Neutrophil (primary cell): ENCODE data around the gene KRT16.

Experiments used
- H3K27ac ChIP-seq: fragments of 200-600 bp; sonication (generic); 2 replicates; pipeline ENCODE4 v1.5.1; 2016; ENCODE audit warnings: mild to moderate bottlenecking, moderate library complexity
- H3K27me3 ChIP-seq: fragments of 200-600 bp; sonication (generic); 2 replicates; pipeline ENCODE4 v1.6.0; 2016; ENCODE audit warnings: mild to moderate bottlenecking
- H3K36me3 ChIP-seq: fragments of 200-600 bp; sonication (generic); 2 replicates; pipeline ENCODE4 v1.5.1; 2017
- H3K4me1 ChIP-seq, 2 experiments: fragments of 200-600 bp in 1 of 2; sonication (generic) in 1 of 2; 1 replicate in 1 of 2; 2 replicates in 1 of 2; pipeline versions ENCODE4 v1.5.1 to v1.6.1; 2013 to 2016; ENCODE audit warnings: low read depth in 1 of 2, low read length in 1 of 2, mild to moderate bottlenecking in 1 of 2, moderate library complexity in 1 of 2; ENCODE audit not compliant: control insufficient read depth in 1 of 2, insufficient read depth in 1 of 2
- H3K4me3 ChIP-seq, 2 experiments: fragments of 200-600 bp in 1 of 2; sonication (generic) in 1 of 2; 1 replicate in 1 of 2; 2 replicates in 1 of 2; pipeline ENCODE4 v1.5.1; 2013 to 2016; ENCODE audit warnings: low read depth in 1 of 2, low read length in 1 of 2, mild to moderate bottlenecking in 1 of 2, moderate library complexity in 1 of 2
- H3K9me3 ChIP-seq: fragments of 200-600 bp; sonication (generic); 2 replicates; pipeline ENCODE4 v1.5.1; 2016
- TF ChIP-seq, protein P1 (sequence below): fragments of 200-600 bp; sonication (generic); IDR thresholded peaks from 2 replicates; pipeline ENCODE4 v1.5.1; 2016; ENCODE audit warnings: antibody characterized with exemption

KRT16 gene

DNA sequence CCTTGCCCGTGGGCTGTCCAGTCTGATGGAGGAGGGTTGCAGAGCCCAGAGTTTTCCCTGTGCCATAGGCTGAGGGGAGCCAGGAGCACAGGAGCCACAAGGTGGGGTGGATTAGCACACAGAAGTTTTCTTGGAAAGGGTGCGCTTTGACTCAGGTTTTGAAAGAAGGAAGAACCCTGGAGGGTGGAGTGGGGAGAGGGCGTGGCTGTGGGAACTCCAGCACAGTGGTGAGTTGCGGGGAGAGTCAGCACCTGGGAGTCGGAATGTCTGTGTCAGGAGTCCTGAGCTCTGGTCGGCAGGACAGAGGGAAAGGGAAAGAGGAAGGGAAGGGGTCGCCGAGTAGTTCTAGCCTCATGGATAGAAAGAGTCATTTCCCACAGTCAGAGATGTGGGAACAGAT, 17.0 kb downstream of the KRT16 start:
- H3K9me3 ChIP-seq = no peaks in the 10 kb centered on the region
- TF ChIP-seq, protein P1, sequence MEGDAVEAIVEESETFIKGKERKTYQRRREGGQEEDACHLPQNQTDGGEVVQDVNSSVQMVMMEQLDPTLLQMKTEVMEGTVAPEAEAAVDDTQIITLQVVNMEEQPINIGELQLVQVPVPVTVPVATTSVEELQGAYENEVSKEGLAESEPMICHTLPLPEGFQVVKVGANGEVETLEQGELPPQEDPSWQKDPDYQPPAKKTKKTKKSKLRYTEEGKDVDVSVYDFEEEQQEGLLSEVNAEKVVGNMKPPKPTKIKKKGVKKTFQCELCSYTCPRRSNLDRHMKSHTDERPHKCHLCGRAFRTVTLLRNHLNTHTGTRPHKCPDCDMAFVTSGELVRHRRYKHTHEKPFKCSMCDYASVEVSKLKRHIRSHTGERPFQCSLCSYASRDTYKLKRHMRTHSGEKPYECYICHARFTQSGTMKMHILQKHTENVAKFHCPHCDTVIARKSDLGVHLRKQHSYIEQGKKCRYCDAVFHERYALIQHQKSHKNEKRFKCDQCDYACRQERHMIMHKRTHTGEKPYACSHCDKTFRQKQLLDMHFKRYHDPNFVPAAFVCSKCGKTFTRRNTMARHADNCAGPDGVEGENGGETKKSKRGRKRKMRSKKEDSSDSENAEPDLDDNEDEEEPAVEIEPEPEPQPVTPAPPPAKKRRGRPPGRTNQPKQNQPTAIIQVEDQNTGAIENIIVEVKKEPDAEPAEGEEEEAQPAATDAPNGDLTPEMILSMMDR = no peak
- no peak overlapping the region for H3K27ac ChIP-seq
- no peaks in the 10 kb centered on the region for H3K4me1 ChIP-seq
- no peaks in the 10 kb centered on the region for H3K27me3 ChIP-seq
- no peak overlapping the region for H3K4me3 ChIP-seq
- H3K36me3 ChIP-seq = no peaks in the 10 kb centered on the region

DNA sequence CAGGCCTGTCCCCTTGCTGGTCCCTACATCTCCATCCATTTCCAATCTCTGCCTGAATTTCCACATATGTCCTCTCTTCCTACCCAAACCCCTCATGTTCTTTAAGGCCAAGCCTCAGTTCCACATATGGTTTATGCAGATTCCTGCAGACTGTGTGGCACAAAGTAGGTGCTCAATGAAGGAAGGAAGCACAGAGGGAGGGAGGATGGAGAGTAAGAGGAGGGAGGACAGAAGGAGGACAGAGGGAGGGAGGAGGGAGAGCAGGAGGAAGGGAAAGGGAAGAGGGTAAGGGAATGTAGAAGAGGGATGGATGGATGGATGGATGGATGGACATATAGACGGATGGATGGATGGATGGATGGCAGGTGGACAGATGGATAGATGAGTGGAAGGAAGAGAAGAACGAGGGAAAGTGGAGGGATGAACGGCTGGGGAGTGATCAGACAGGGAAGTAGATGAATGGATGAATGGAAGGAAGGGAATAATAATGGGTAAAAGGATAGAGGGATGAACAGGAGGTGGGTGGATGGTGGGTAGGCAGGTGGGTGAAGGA, 18.1 kb downstream of the KRT16 start:
- H3K27ac ChIP-seq = no peak overlapping the region
- no peak overlapping the region for H3K4me3 ChIP-seq
- no peaks in the 10 kb centered on the region for H3K36me3 ChIP-seq
- no peaks in the 10 kb centered on the region for H3K9me3 ChIP-seq
- H3K4me1 ChIP-seq = no peaks in the 10 kb centered on the region
- no peaks in the 10 kb centered on the region for H3K27me3 ChIP-seq
- TF ChIP-seq, protein P1 = no peak

GRCh38 chr17:41593306-41593981, 19.1 kb downstream of the KRT16 start:
- H3K27me3 ChIP-seq = no peaks in the 10 kb centered on the region
- H3K9me3 ChIP-seq = no peaks in the 10 kb centered on the region
- no peak overlapping the region for H3K27ac ChIP-seq
- TF ChIP-seq, protein P1 = no peak
- H3K4me3 ChIP-seq = no peak overlapping the region
- H3K4me1 ChIP-seq = no peaks in the 10 kb centered on the region
- H3K36me3 ChIP-seq = no peaks in the 10 kb centered on the region

DNA sequence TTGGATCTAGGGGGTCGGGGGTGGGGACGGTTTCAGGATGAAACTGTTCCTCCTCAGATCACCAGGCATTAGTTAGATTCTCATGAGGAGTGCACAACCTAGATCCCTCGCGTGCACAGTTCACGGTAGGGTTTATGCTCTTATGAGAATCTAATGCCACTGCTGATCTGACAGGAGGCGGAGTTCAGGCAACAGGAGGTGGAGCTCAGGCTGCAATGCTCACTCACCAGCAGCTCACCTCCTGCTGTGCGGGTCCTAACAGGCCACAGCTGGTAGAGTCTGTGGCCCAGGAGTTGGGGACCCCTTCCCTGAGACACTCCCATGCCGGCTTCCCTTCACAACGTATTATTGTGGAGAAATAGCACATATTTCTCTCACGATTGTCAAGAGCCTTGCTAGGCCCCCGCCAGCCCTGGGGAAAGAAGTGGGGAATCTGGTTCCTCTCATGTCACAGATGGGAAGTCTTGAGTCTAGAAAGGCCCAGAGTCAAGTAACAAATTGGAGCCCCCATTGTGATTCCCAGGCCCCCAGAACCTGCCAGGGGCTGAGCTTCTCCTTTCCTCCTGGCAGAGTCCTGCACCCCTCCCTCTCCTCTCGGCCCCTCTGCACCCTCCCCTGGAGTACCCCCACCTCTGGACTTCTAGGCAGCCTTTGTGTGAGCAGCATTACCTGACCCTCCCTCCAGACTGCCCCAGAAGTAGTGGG, 19.8 kb downstream of the KRT16 start:
- TF ChIP-seq, protein P1 = no peak
- Histone ChIP-seq H3K4me1 (no peaks in the 10 kb centered on the region), H3K27me3 (no peaks in the 10 kb centered on the region), H3K9me3 (no peaks in the 10 kb centered on the region), H3K4me3 (no peak overlapping the region), H3K27ac (no peak overlapping the region), H3K36me3 (no peaks in the 10 kb centered on the region)

DNA sequence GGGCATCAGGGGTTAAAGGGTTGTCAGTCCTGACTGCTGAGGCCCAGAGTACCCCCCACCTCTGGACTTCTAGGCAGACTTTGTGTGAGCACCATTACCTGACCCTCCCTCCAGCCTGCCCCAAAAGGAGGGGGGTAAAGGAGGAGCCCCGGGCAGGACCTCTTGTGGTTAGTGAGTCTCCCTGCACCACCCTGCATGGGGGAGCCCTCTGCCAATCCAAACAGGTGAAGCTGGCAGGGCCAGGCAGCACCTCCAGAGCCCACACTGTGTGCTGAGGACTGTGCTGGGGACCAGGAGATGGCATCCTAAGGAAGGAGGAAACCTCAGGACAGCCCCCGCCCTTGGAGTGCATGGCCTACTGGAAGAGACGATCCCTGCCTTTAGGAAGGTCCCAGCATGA, 23.3 kb downstream of the KRT16 start:
- Histone ChIP-seq H3K27ac (no peak overlapping the region), H3K4me3 (no peak overlapping the region), H3K9me3 (no peaks in the 10 kb centered on the region), H3K36me3 (no peaks in the 10 kb centered on the region), H3K27me3 (no peaks in the 10 kb centered on the region), H3K4me1 (no peaks in the 10 kb centered on the region)
- TF ChIP-seq, protein P1 = no peak
